H9 (cell line): ENCODE results near the gene MGMT. TPM values are rescaled to one million over a fixed set of nuclear protein-coding genes. Genes with fewer than 3 reads are reported as not detected.

ENCODE experiments used
- DNase-seq: peaks from one replicate; pipeline ENCODE4 v3.0.0-alpha.2; 2017
- H2AFZ ChIP-seq: one replicate; pipeline ENCODE4 v1.6.1; 2013; ENCODE audit warnings: mild to moderate bottlenecking, low read length, control low read depth, moderate library complexity
- H2AK5ac ChIP-seq: 2 replicates; pipeline ENCODE4 v1.6.1; 2013; ENCODE audit warnings: low read length, control low read depth, mixed read lengths; ENCODE audit not compliant: insufficient read length
- H2BK120ac ChIP-seq: one replicate; pipeline ENCODE4 v1.6.1; 2013; ENCODE audit warnings: low read depth, mild to moderate bottlenecking, low read length, control low read depth, inconsistent platforms; ENCODE audit not compliant: poor library complexity, severe bottlenecking
- H2BK12ac ChIP-seq: 2 replicates; pipeline ENCODE4 v1.6.1; 2013; ENCODE audit warnings: low read length, control low read depth, mixed read lengths, low read depth; ENCODE audit not compliant: insufficient read length
- H2BK15ac ChIP-seq: 2 replicates; pipeline ENCODE4 v1.6.1; 2013; ENCODE audit warnings: low read depth, low read length, control low read depth
- H2BK20ac ChIP-seq: one replicate; pipeline ENCODE4 v1.6.1; 2013; ENCODE audit warnings: low read depth, mild to moderate bottlenecking, low read length, control low read depth, inconsistent platforms; ENCODE audit not compliant: poor library complexity, severe bottlenecking
- H2BK5ac ChIP-seq: 2 replicates; pipeline ENCODE4 v1.6.1; 2013; ENCODE audit warnings: low read length, control low read depth, mixed read lengths; ENCODE audit not compliant: insufficient read length
- H3K14ac ChIP-seq: 2 replicates; pipeline ENCODE4 v1.6.1; 2013; ENCODE audit warnings: low read length, control low read depth; ENCODE audit not compliant: insufficient read depth
- H3K18ac ChIP-seq: 2 replicates; pipeline ENCODE4 v1.6.1; 2013; ENCODE audit warnings: low read depth, mild to moderate bottlenecking, mixed read lengths, low read length, control low read depth; ENCODE audit not compliant: insufficient read length
- H3K23ac ChIP-seq: 2 replicates; pipeline ENCODE4 v1.6.1; 2013; ENCODE audit warnings: low read length, control low read depth, mixed read lengths, low read depth; ENCODE audit not compliant: insufficient read length
- H3K23me2 ChIP-seq: 2 replicates; pipeline ENCODE4 v1.6.1; 2013; ENCODE audit warnings: low read depth, mild to moderate bottlenecking, mixed read lengths, low read length, control low read depth; ENCODE audit not compliant: insufficient read length, poor library complexity, severe bottlenecking
- H3K27ac ChIP-seq: 2 replicates; pipeline ENCODE4 v1.5.1; 2013; ENCODE audit warnings: low read length, control low read depth, mixed read lengths, low read depth; ENCODE audit not compliant: insufficient read length
- H3K27me3 ChIP-seq: 2 replicates; pipeline ENCODE4 v1.6.1; 2013; ENCODE audit warnings: low read length, control low read depth, inconsistent platforms; ENCODE audit not compliant: insufficient read depth
- H3K4ac ChIP-seq: 2 replicates; pipeline ENCODE4 v1.6.1; 2013; ENCODE audit warnings: low read depth, mild to moderate bottlenecking, control low read depth, inconsistent platforms, low read length, moderate library complexity
- H3K4me1 ChIP-seq: 2 replicates; pipeline ENCODE4 v1.6.1; 2013; ENCODE audit warnings: low read length, control low read depth, inconsistent platforms; ENCODE audit not compliant: insufficient read depth
- H3K4me2 ChIP-seq: 2 replicates; pipeline ENCODE4 v1.6.1; 2013; ENCODE audit warnings: low read length, control low read depth, mixed read lengths; ENCODE audit not compliant: insufficient read length, insufficient read depth
- H3K56ac ChIP-seq: 2 replicates; pipeline ENCODE4 v1.6.1; 2013; ENCODE audit warnings: low read depth, mild to moderate bottlenecking, mixed read lengths, low read length, control low read depth; ENCODE audit not compliant: insufficient read length
- H3K79me1 ChIP-seq: 2 replicates; pipeline ENCODE4 v1.6.1; 2013; ENCODE audit warnings: low read depth, mild to moderate bottlenecking, moderate library complexity, low read length, control low read depth, inconsistent platforms; ENCODE audit not compliant: insufficient read depth, poor library complexity, severe bottlenecking
- H3K79me2 ChIP-seq: 2 replicates; pipeline ENCODE4 v1.6.1; 2013; ENCODE audit warnings: low read length, control low read depth, inconsistent platforms; ENCODE audit not compliant: insufficient read depth
- H3K9ac ChIP-seq: 2 replicates; pipeline ENCODE4 v1.6.1; 2013; ENCODE audit warnings: low read length, control low read depth, mixed read lengths; ENCODE audit not compliant: insufficient read length; ENCODE audit errors: extremely low read depth
- H3K9me3 ChIP-seq: one replicate; pipeline ENCODE4 v1.6.1; 2013; ENCODE audit warnings: low read depth, low read length, inconsistent platforms; ENCODE audit not compliant: control insufficient read depth
- H3T11ph ChIP-seq: one replicate; pipeline ENCODE4 v1.6.1; 2013; ENCODE audit warnings: mild to moderate bottlenecking, low read length, control low read depth, inconsistent platforms
- H4K20me1 ChIP-seq: one replicate; pipeline ENCODE4 v1.6.1; 2013; ENCODE audit not compliant: control insufficient read depth, insufficient read length, insufficient read depth
- H4K5ac ChIP-seq: 2 replicates; pipeline ENCODE4 v1.6.1; 2013; ENCODE audit warnings: low read depth, mild to moderate bottlenecking, mixed read lengths, low read length, control low read depth; ENCODE audit not compliant: insufficient read length
- H4K8ac ChIP-seq: replicated peaks from 2 replicates; pipeline ENCODE4 v1.6.1; 2013; ENCODE audit warnings: low read length, control low read depth, mixed read lengths, low read depth; ENCODE audit not compliant: insufficient read length
- H4K91ac ChIP-seq: 2 replicates; pipeline ENCODE4 v1.6.1; 2013; ENCODE audit warnings: low read depth, mild to moderate bottlenecking, moderate library complexity, mixed read lengths, low read length, control low read depth; ENCODE audit not compliant: insufficient read length
- H3K27ac Mint-ChIP-seq, 3 experiments: 2 replicates in 2 of 3; 3 replicates in 1 of 3; pipeline ENCODE4 v1.8.0; 2020 to 2021; ENCODE audit warnings: mixed read lengths in 3 of 3, mild to moderate bottlenecking in 1 of 3, moderate library complexity in 1 of 3
- H3K27me3 Mint-ChIP-seq: 2 replicates; pipeline ENCODE4 v1.8.0; 2021; ENCODE audit warnings: low read depth, mild to moderate bottlenecking, moderate library complexity, mixed read lengths
- H3K36me3 Mint-ChIP-seq, 3 experiments: 2 replicates in 2 of 3; 3 replicates in 1 of 3; pipeline ENCODE4 v1.8.0; 2020 to 2021; ENCODE audit warnings: low read depth in 3 of 3, mixed read lengths in 3 of 3; ENCODE audit not compliant: insufficient read depth in 1 of 3
- H3K4me1 Mint-ChIP-seq, 2 experiments: 2 replicates each; pipeline ENCODE4 v1.8.0; 2020; ENCODE audit warnings: mixed read lengths in 2 of 2
- H3K4me3 Mint-ChIP-seq, 2 experiments: 2 replicates in 1 of 2; 3 replicates in 1 of 2; pipeline ENCODE4 v1.8.0; 2020 to 2021; ENCODE audit warnings: mild to moderate bottlenecking in 2 of 2, mixed read lengths in 2 of 2, moderate library complexity in 1 of 2
- H3K9me3 Mint-ChIP-seq, 2 experiments: 2 replicates in 1 of 2; 3 replicates in 1 of 2; pipeline ENCODE4 v1.8.0; 2020; ENCODE audit warnings: mild to moderate bottlenecking in 2 of 2, mixed read lengths in 2 of 2, moderate library complexity in 1 of 2
- WGBS: extraction: QIAGEN DNeasy Blood & Tissue Kit; methylation state at CpG from one replicate; pipeline ENCODE4 v1.1.7; 2013; ENCODE audit warnings: missing lambda C conversion rate, low lambda C conversion rate, mixed read lengths; ENCODE audit not compliant: insufficient read length; ENCODE audit errors: extremely low coverage; 5-methylcytosine and 5-hydroxymethylcytosine counted together
- total RNA-seq: library from RNA; stranded (reverse); gene quantifications from 2 replicates; pipeline ENCODE4 v1.2.1, GENCODE V29; 2021
- TF ChIP-seq, protein P1 (sequence below): fragments of 200-600 bp; sonication (generic); conservative IDR thresholded peaks from 3 replicates; pipeline ENCODE4 v1.8.0; 2021; ENCODE audit warnings: antibody characterized with exemption, mild to moderate bottlenecking

The MGMT gene
- total RNA-seq, 1 experiment from 2014 or later: 18.4 TPM

DNA sequence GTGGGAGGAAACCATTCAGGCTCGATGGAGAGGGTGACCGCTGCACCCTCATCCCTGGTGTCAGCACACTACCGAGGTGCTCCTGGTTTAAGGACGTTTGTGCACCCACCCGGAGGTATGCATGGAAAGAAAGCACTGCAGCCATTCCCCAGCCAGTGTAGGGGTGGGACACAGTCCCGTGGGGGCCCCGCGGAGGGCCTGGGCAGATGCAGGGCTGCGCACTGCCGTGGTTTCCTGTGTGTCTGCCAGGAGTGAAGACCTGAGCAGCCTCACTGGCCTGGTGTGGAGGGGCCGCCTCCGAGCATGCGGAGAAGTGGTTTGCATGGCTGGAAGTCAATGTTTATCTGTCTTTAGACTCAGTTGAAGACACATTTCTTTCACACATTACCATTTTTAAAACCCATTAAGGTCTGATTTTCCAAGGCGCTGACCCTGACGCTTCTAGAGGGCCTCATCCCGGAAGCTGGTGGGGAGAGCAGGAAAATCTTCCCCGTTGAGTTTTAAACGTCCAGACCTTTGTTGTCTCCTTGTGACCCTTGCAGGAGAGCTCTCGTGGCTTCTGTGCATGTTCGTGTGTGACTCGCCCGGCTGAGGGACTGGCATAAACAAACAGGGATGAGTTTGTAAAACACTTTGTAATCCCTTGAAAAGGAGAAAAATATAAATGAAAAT is 188.1 kb downstream of the MGMT start:
- Histone ChIP-seq H3K9ac (no peak overlapping the region), H3K4ac (no peak overlapping the region), H3K14ac (no peak overlapping the region), H3K23ac (no peak overlapping the region), H3K27me3 (no peaks in the 10 kb centered on the region), H2BK120ac (no peak overlapping the region), H3K27ac (no peak overlapping the region), H4K5ac (no peak overlapping the region), H2BK12ac (no peak overlapping the region), H3K4me2 (no peak overlapping the region), H3K9me3 (no peaks in the 10 kb centered on the region), H3K79me1 (no peaks in the 10 kb centered on the region), H2BK5ac (no peak overlapping the region), H3K23me2 (no peaks in the 10 kb centered on the region), H3T11ph (no peak overlapping the region), H2BK20ac (no peak overlapping the region), H2AK5ac (no peak overlapping the region), H3K79me2 (no peaks in the 10 kb centered on the region), H4K8ac (no peak overlapping the region), H3K56ac (no peak overlapping the region), H4K91ac (no peak overlapping the region), H3K4me1 (no peaks in the 10 kb centered on the region), H2AFZ (no peak overlapping the region), H3K18ac (no peak overlapping the region), H4K20me1 (no peaks in the 10 kb centered on the region), H2BK15ac (no peak overlapping the region)
- Mint-ChIP-seq H3K27me3 (no peaks in the 10 kb centered on the region), H3K9me3 (no peaks in the 10 kb centered on the region), H3K4me3 (no peak overlapping the region), H3K36me3 (no peaks in the 10 kb centered on the region; a peak in 1 of 7 replicates), H3K4me1 (peaks cover 15 to 16% of the 10 kb centered on the region in 2 experiments), H3K27ac (peak overlapping the region in 2 of 3 experiments; percentile 94; a peak in 4 of 7 replicates)
- DNase-seq: no peak
- no CpG with 5 or more reads among the region's 22 CpGs for WGBS
- TF ChIP-seq, protein P1, sequence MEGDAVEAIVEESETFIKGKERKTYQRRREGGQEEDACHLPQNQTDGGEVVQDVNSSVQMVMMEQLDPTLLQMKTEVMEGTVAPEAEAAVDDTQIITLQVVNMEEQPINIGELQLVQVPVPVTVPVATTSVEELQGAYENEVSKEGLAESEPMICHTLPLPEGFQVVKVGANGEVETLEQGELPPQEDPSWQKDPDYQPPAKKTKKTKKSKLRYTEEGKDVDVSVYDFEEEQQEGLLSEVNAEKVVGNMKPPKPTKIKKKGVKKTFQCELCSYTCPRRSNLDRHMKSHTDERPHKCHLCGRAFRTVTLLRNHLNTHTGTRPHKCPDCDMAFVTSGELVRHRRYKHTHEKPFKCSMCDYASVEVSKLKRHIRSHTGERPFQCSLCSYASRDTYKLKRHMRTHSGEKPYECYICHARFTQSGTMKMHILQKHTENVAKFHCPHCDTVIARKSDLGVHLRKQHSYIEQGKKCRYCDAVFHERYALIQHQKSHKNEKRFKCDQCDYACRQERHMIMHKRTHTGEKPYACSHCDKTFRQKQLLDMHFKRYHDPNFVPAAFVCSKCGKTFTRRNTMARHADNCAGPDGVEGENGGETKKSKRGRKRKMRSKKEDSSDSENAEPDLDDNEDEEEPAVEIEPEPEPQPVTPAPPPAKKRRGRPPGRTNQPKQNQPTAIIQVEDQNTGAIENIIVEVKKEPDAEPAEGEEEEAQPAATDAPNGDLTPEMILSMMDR: no peak
